SH-SY5Y (cell line): ENCODE results near the gene C17orf114.

ENCODE experiments used
- GATA2 ChIP-seq: IDR thresholded peaks from 2 replicates; pipeline ENCODE4 v1.6.1; 2011; ENCODE audit warnings: mild to moderate bottlenecking, low read depth, low read length
- GATA3 ChIP-seq: IDR thresholded peaks from 2 replicates; pipeline ENCODE4 v1.6.1; 2011; ENCODE audit warnings: low read depth, mild to moderate bottlenecking, low read length, moderate library complexity

GRCh38 chr17:4771519-4772234, 30.5 kb downstream of the C17orf114 start, which contains the start of gene TM4SF5:
- TF ChIP-seq GATA2 = no peak
- no peak for TF ChIP-seq GATA3
